A673 (cell line): ENCODE data around the gene RTBDN.

Source experiments
- EZH2 ChIP-seq: fragments of 200-600 bp; sonication (generic); IDR thresholded peaks from 2 replicates; pipeline ENCODE4 v1.6.1; 2017; ENCODE audit warnings: borderline replicate concordance, low read depth, mild to moderate bottlenecking, mixed read lengths, antibody characterized with exemption, low read length; ENCODE audit not compliant: poor library complexity, severe bottlenecking
- TF ChIP-seq, protein P1 (sequence below): fragments of 300-800, 200-600 bp; sonication (generic); conservative IDR thresholded peaks from 2 replicates; pipeline ENCODE4 v1.5.1; 2017; ENCODE audit warnings: low read depth, mild to moderate bottlenecking, antibody characterized with exemption, low read length, moderate library complexity, mixed read lengths

DNA sequence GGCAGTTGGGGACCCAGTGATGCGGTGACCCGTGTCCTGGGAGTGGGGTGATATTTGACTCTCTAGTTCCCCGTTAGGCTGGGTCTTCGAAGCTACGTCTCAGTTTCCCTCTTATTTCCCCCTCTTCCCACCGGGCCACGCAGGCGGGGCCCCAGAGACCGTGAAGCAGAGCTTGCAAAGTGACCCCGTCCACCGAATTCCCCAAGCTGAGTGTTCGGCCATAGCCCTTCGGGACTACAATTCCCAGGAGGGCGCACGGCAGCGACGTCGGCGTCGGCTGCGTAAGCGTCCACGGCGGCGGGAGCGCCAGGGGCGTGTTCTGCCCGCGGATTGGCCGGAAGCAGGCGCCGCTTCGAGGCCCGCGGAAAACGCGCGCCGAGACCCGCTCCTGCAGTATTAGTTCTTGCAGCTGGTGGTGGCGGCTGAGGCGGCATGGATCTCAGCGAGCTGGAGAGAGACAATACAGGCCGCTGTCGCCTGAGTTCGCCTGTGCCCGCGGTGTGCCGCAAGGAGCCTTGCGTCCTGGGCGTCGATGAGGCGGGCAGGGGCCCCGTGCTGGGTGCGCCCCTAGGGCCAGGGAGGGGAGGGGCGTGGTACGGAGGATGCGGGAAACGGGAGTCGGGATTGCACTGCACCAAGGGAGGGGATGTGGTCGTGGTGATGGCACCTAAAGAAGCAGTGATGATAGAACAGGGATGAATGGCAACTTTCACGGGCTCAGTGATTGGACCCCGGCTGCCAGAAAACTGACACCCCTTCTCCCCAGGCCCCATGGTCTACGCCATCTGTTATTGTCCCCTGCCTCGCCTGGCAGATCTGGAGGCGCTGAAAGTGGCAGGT lies 27.9 kb downstream of the RTBDN start, which contains the start of gene RNASEH2A:
- TF ChIP-seq, protein P1, sequence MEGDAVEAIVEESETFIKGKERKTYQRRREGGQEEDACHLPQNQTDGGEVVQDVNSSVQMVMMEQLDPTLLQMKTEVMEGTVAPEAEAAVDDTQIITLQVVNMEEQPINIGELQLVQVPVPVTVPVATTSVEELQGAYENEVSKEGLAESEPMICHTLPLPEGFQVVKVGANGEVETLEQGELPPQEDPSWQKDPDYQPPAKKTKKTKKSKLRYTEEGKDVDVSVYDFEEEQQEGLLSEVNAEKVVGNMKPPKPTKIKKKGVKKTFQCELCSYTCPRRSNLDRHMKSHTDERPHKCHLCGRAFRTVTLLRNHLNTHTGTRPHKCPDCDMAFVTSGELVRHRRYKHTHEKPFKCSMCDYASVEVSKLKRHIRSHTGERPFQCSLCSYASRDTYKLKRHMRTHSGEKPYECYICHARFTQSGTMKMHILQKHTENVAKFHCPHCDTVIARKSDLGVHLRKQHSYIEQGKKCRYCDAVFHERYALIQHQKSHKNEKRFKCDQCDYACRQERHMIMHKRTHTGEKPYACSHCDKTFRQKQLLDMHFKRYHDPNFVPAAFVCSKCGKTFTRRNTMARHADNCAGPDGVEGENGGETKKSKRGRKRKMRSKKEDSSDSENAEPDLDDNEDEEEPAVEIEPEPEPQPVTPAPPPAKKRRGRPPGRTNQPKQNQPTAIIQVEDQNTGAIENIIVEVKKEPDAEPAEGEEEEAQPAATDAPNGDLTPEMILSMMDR: no peak
- no peak for TF ChIP-seq EZH2
